ENCODE data around the gene PLLP. TPM values are rescaled to one million over a fixed set of nuclear protein-coding genes. Genes with fewer than 3 reads are reported as not detected.

Gene PLLP
- total and polyA plus RNA-seq, 10 of the 15 experiments (the other 5 are each of a cell fraction or from before 2014, with no cell fraction given), result 0.21 to 5.8 (median 0.67) TPM

DNA sequence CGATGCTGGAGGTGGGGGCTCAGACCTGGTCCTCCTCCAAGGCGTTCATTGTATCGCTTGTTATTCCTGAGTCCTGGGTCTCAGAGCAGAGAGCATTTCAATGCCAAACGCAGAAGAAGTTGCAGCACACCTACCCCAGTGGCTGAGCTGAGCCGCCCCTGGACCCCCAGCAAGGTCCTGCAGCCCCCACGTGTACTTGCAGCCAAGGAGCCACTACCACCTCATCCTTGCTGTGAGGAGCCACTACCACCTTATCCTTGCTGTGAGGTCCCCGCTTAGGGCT, 13.5 kb downstream of the PLLP start:
- H3K9ac ChIP-seq (ENCODE audit: control insufficient read depth, insufficient read depth, low read length), result no peak overlapping the region
- in situ Hi-C loops (cut with MboI) (no loop called here), intact Hi-C loops (cut with micrococcal nuclease; ENCODE audit: unreplicated experiment) (no loop called here)
- RAD21 ChIA-PET (ENCODE audit: unreplicated experiment), result no interaction called here
- no peak overlapping the region for H3K4me3 ChIP-seq
- BruUV-seq (replicated peaks), result no TSS peak
- CTCF ChIA-PET, result no interaction called here
- H3K4me2 ChIP-seq (ENCODE audit: control insufficient read depth, insufficient read depth), result no peak overlapping the region
- TF ChIP-seq, protein P1, sequence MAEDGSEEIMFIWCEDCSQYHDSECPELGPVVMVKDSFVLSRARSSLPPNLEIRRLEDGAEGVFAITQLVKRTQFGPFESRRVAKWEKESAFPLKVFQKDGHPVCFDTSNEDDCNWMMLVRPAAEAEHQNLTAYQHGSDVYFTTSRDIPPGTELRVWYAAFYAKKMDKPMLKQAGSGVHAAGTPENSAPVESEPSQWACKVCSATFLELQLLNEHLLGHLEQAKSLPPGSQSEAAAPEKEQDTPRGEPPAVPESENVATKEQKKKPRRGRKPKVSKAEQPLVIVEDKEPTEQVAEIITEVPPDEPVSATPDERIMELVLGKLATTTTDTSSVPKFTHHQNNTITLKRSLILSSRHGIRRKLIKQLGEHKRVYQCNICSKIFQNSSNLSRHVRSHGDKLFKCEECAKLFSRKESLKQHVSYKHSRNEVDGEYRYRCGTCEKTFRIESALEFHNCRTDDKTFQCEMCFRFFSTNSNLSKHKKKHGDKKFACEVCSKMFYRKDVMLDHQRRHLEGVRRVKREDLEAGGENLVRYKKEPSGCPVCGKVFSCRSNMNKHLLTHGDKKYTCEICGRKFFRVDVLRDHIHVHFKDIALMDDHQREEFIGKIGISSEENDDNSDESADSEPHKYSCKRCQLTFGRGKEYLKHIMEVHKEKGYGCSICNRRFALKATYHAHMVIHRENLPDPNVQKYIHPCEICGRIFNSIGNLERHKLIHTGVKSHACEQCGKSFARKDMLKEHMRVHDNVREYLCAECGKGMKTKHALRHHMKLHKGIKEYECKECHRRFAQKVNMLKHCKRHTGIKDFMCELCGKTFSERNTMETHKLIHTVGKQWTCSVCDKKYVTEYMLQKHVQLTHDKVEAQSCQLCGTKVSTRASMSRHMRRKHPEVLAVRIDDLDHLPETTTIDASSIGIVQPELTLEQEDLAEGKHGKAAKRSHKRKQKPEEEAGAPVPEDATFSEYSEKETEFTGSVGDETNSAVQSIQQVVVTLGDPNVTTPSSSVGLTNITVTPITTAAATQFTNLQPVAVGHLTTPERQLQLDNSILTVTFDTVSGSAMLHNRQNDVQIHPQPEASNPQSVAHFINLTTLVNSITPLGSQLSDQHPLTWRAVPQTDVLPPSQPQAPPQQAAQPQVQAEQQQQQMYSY (CRISPR knock-in tag; IDR thresholded peaks at IDR 0.05), result no peak
- TF ChIP-seq CHD1 (IDR thresholded peaks at IDR 0.05; ENCODE audit: low read depth, low read length) (no peak), FOXK2 (IDR thresholded peaks at IDR 0.05) (no peak), BCL11A (IDR thresholded peaks at IDR 0.05; ENCODE audit: low read depth, low read length) (no peak), SMC3 (IDR thresholded peaks at IDR 0.05; ENCODE audit: borderline replicate concordance, low read length) (no peak), TCF12 (IDR thresholded peaks at IDR 0.05; ENCODE audit: low read depth, low read length) (no peak), BCLAF1 (IDR thresholded peaks at IDR 0.05) (no peak), ETV6 (conservative IDR thresholded peaks at IDR 0.05 in 1 of 2, IDR thresholded peaks at IDR 0.05 in 1 of 2; ENCODE audit: borderline replicate concordance in 1 of 2, low read depth in 1 of 2) (no peak), ZNF384 (IDR thresholded peaks at IDR 0.05; ENCODE audit: borderline replicate concordance, low read depth, low read length) (no peak), MAX (IDR thresholded peaks at IDR 0.05; ENCODE audit: low read depth, low read length) (no peak), TARDBP (IDR thresholded peaks at IDR 0.05; ENCODE audit: borderline replicate concordance) (no peak), CHD2 (IDR thresholded peaks at IDR 0.05; ENCODE audit: borderline replicate concordance, low read depth, low read length) (no peak), WRNIP1 (IDR thresholded peaks at IDR 0.05; ENCODE audit: borderline replicate concordance, low read depth, low read length) (no peak)
- TF ChIP-seq, protein P2, sequence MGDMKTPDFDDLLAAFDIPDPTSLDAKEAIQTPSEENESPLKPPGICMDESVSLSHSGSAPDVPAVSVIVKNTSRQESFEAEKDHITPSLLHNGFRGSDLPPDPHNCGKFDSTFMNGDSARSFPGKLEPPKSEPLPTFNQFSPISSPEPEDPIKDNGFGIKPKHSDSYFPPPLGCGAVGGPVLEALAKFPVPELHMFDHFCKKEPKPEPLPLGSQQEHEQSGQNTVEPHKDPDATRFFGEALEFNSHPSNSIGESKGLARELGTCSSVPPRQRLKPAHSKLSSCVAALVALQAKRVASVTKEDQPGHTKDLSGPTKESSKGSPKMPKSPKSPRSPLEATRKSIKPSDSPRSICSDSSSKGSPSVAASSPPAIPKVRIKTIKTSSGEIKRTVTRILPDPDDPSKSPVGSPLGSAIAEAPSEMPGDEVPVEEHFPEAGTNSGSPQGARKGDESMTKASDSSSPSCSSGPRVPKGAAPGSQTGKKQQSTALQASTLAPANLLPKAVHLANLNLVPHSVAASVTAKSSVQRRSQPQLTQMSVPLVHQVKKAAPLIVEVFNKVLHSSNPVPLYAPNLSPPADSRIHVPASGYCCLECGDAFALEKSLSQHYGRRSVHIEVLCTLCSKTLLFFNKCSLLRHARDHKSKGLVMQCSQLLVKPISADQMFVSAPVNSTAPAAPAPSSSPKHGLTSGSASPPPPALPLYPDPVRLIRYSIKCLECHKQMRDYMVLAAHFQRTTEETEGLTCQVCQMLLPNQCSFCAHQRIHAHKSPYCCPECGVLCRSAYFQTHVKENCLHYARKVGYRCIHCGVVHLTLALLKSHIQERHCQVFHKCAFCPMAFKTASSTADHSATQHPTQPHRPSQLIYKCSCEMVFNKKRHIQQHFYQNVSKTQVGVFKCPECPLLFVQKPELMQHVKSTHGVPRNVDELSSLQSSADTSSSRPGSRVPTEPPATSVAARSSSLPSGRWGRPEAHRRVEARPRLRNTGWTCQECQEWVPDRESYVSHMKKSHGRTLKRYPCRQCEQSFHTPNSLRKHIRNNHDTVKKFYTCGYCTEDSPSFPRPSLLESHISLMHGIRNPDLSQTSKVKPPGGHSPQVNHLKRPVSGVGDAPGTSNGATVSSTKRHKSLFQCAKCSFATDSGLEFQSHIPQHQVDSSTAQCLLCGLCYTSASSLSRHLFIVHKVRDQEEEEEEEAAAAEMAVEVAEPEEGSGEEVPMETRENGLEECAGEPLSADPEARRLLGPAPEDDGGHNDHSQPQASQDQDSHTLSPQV (IDR thresholded peaks at IDR 0.05), result no peak
- H2AFZ ChIP-seq (ENCODE audit: control insufficient read depth, low read depth, low read length), result no peak overlapping the region
- H3K27ac ChIP-seq (ENCODE audit: control insufficient read depth, insufficient read depth), result no peak overlapping the region
- POLR2A ChIA-PET, result interaction anchor here (0.6 kb wide), 1 partner anchor 58 kb away, joined by 5 read pairs; no protein-coding TSS in a partner anchor
- no peaks in the 10 kb centered on the region for H3K79me2 ChIP-seq (ENCODE audit: control insufficient read depth, insufficient read depth, low read length)
- ATAC-seq (no peak), DNase-seq (ENCODE audit: low read depth, low spot score) (no peak), FAIRE-seq (no peak)
- H3K9me3 ChIP-seq (replicated peaks; ENCODE audit: control insufficient read depth, insufficient read depth, low read length), result no peaks in the 10 kb centered on the region
- H4K20me1 ChIP-seq (ENCODE audit: control insufficient read depth, insufficient read depth), result no peaks in the 10 kb centered on the region
- no peaks in the 10 kb centered on the region for H3K27me3 ChIP-seq (replicated peaks in 1 of 2; ENCODE audit: control insufficient read depth in 2 of 2, insufficient read depth in 2 of 2, low read length in 1 of 2)
- H3K36me3 ChIP-seq (ENCODE audit: control insufficient read depth in 2 of 2, insufficient read depth in 2 of 2, low read length in 1 of 2), result no peaks in the 10 kb centered on the region
- SMC1A ChIA-PET (ENCODE audit: uncharacterized antibody, unreplicated experiment), result no interaction called here
- 59% methylated on average over 7 of the region's 7 CpGs for WGBS (ENCODE audit: insufficient coverage, insufficient replicate concordance, low lambda C conversion rate, missing lambda C conversion rate)
- H3K4me1 ChIP-seq (ENCODE audit: control insufficient read depth, insufficient read depth, low read length), result no peaks in the 10 kb centered on the region
